AG04449 (cell line): ENCODE results near the gene EEFSEC.

Experiments used
- CTCF ChIA-PET: fragments of 350-600 bp; formaldehyde crosslinking; extraction: SDS; loops from one replicate; lab custom pipeline; 2021; ENCODE audit warnings: antibody characterized with exemption; lab: Yijun Ruan, JAX
- POLR2A ChIA-PET: fragments of 400-600, 350-600 bp; formaldehyde crosslinking; extraction: SDS; loops from one replicate; lab custom pipeline; 2020; ENCODE audit warnings: antibody characterized with exemption, inconsistent platforms; lab: Yijun Ruan, JAX
- DNase-seq: peaks from one replicate; pipeline ENCODE4 v3.0.0-alpha.2; 2010; ENCODE audit warnings: low read depth, low spot score
- H3K4me3 ChIP-seq: 2 replicates; pipeline ENCODE4 v1.5.1; 2011; ENCODE audit warnings: low read depth, mild to moderate bottlenecking, control low read depth, low read length
- CTCF ChIP-seq: IDR thresholded peaks from one replicate; pipeline ENCODE4 v1.5.1; 2011; ENCODE audit warnings: mild to moderate bottlenecking, moderate library complexity, low read length, control low read depth, inconsistent platforms; ENCODE audit not compliant: insufficient read depth; ENCODE audit errors: missing control alignments

EEFSEC gene

DNA sequence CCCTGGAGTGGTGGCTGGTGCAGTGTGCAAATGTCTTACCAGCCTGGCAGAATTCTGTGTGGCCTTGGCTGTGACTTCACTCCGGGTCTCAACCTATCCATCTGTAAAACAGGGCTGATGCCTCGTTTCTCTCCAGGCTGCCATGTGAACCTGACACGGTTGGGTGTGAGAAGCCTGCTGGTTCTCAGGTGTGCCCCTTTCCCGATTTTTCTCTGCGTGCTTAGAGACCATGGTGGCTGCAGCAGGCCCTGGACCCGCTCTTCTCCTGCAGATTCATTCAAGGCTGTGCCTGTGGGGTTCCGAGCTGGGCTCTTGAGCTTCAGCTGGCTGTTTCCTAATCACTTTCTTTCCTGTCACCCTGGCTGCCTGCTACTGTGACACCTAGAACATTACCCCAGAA, 38.9 kb downstream of the EEFSEC start:
- no peak for DNase-seq
- POLR2A ChIA-PET: no interaction called here
- CTCF ChIA-PET: interaction anchor here (1.2 kb wide), 1 partner anchor 38 kb away, joined by 3 read pairs; no protein-coding TSS in a partner anchor
- no peak overlapping the region for H3K4me3 ChIP-seq
- TF ChIP-seq CTCF: no peak

DNA sequence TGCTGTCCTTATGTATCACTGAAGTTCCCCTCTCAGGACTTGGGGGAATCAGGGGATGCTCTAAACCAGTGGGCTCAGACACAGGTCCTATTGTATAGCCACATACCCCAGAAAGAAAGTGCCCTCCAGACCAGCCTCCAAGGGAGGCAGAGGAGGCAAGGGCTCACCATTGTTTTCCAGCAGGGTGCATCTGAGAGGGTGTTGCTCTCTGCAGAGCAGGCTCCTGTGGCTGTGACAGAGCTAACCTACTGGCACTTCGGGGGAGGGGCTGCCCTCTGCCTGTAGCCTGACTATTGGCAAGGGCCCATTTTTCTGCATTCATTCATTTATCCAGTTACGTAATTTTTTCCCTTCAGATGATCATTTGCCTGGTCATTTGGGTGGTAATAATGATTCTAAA, 39.9 kb downstream of the EEFSEC start:
- ChIA-PET CTCF (no interaction called here), POLR2A (no interaction called here)
- no peak overlapping the region for H3K4me3 ChIP-seq
- no peak for TF ChIP-seq CTCF
- no peak for DNase-seq

DNA sequence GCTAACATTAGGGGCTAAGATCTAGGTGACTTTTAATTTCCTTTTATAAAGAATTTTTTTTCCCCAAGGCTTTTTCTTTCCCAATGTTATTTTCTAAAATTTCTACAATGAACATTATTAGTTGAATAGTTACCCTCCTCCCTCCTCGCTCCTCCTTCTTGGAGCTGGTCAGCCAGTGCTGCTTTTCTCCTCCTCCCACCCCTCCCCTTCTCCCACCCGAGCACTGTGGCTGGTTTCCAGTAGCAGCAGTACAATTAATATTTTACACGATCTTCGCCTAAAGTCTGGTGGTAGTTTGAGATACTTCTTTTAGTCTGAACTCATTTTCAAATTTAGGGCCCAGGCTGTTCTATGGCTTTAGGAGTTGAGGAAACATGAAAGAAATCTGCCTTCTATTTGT, 41.6 kb downstream of the EEFSEC start:
- TF ChIP-seq CTCF: no peak
- DNase-seq: no peak
- CTCF ChIA-PET: interaction anchor here (1.0 kb wide), 1 partner anchor 24 kb away, joined by 3 read pairs; no protein-coding TSS in a partner anchor
- no peak overlapping the region for H3K4me3 ChIP-seq
- POLR2A ChIA-PET: no interaction called here

DNA sequence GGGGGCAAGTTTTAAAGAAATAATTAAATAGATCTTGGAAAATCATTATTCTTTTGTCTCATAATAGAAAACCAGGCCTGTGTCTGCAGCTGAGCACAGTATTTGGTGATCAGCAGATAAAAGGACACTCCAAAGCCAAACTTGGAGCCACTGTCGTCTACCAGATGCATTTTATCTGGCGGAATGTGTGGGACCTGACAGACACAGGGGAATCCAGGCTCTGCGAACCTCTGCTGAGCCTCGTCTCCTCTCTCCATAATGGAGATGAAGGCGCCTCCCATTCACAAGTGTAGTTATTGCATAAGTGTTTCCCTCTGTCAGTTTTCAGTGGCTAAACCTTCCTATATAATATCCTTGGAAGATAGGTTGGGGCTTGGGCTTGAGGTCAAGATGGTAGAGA, 42.1 kb downstream of the EEFSEC start:
- ChIA-PET POLR2A (no interaction called here), CTCF (no interaction called here)
- TF ChIP-seq CTCF: no peak
- no peak overlapping the region for H3K4me3 ChIP-seq
- no peak for DNase-seq

GRCh38 chr3:128195802-128196201, 42.5 kb downstream of the EEFSEC start:
- CTCF ChIA-PET: no interaction called here
- POLR2A ChIA-PET: no interaction called here
- no peak for DNase-seq
- no peak overlapping the region for H3K4me3 ChIP-seq
- TF ChIP-seq CTCF: no peak

DNA sequence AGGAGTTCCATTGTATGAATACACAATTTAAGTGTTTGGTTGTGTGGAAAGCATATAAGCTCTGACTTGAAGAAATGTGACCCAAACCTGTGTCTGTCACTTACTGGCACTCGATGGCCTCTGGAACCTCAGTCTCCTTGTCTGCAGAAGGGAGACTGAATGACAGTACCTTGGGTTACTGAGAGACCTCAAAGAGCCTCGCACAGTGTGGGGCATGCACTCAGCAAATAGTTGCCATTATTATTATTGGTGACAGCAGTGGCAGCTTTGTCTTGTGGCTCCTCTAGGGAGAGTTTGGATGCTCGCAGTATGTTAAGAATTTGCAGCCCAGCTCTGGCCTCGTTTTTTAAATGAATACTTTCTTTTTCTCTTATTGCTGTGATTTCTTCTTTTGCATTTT, 43.4 kb downstream of the EEFSEC start:
- no peak for TF ChIP-seq CTCF
- POLR2A ChIA-PET: no interaction called here
- CTCF ChIA-PET: interaction anchor here (1.3 kb wide), 1 partner anchor 410 kb away, joined by 4 read pairs; no protein-coding TSS in a partner anchor
- no peak for DNase-seq
- no peak overlapping the region for H3K4me3 ChIP-seq
